Measurements from ENCODE around the gene SMIM21. TPM values are rescaled to one million over a fixed set of nuclear protein-coding genes. Genes with fewer than 3 reads are reported as not detected.

SMIM21 gene
- total RNA-seq, 1 donor from 2014 or later, result not detected

DNA sequence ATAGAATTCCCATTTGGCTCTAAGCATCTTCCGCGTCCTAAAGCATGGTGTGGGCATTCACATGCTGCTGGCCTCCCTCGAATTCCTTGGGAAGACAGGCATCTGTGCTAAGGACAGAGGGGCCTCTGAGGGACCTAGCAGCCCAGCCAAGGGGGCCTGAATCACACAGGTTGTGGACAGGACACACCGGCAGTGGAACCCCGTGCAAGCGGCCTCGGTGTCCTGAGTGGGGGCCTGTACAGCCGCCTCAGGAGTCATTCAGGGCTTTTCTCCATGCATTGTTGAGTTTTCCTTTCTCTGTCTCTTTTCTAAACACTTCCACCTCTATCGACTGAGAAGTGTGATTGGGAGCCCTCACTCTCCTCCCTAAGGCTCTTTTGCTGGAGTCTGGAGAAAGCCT lies 44.3 kb upstream of the SMIM21 start:
- TF ChIP-seq, protein P1, sequence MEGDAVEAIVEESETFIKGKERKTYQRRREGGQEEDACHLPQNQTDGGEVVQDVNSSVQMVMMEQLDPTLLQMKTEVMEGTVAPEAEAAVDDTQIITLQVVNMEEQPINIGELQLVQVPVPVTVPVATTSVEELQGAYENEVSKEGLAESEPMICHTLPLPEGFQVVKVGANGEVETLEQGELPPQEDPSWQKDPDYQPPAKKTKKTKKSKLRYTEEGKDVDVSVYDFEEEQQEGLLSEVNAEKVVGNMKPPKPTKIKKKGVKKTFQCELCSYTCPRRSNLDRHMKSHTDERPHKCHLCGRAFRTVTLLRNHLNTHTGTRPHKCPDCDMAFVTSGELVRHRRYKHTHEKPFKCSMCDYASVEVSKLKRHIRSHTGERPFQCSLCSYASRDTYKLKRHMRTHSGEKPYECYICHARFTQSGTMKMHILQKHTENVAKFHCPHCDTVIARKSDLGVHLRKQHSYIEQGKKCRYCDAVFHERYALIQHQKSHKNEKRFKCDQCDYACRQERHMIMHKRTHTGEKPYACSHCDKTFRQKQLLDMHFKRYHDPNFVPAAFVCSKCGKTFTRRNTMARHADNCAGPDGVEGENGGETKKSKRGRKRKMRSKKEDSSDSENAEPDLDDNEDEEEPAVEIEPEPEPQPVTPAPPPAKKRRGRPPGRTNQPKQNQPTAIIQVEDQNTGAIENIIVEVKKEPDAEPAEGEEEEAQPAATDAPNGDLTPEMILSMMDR (conservative IDR thresholded peaks at IDR 0.05), result no peak
- H3K4me3 Mint-ChIP-seq, result no peak overlapping the region
- no peaks in the 10 kb centered on the region for H3K27me3 Mint-ChIP-seq (ENCODE audit: low read depth)
- no peaks in the 10 kb centered on the region for H3K9me3 Mint-ChIP-seq
- H3K27ac Mint-ChIP-seq (ENCODE audit: unreplicated experiment), result no peak overlapping the region
- no peaks in the 10 kb centered on the region for H3K36me3 Mint-ChIP-seq (ENCODE audit: low read depth)
- no peak for DNase-seq (ENCODE audit: low read depth, low spot score)
- no peaks in the 10 kb centered on the region for H3K4me1 Mint-ChIP-seq

DNA sequence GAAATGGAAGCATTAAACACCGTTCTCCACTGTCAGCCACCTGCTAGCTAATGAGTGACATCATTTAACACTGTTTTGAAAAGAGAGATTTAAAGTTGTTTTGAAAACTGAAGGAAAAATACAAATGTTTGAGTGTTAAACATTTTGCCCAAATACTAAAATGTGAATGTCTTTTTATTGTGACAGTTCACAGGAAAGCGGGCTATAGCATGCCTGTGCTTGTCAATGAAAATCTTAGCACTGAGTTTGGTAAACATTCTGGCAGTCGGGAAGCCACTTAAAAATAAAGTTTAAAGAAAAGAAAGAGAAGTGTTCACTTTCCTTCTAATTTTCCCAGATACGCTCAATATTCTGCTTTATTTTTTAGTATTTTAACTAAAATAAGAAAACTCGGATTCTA lies 40.3 kb upstream of the SMIM21 start:
- peaks cover 6% of the 10 kb centered on the region for H3K4me1 Mint-ChIP-seq
- no peak overlapping the region for H3K4me3 Mint-ChIP-seq
- H3K27ac Mint-ChIP-seq (ENCODE audit: unreplicated experiment), result no peak overlapping the region
- H3K36me3 Mint-ChIP-seq (ENCODE audit: low read depth), result no peaks in the 10 kb centered on the region
- no peak for DNase-seq (ENCODE audit: low read depth, low spot score)
- no peaks in the 10 kb centered on the region for H3K27me3 Mint-ChIP-seq (ENCODE audit: low read depth)
- TF ChIP-seq, protein P1 (conservative IDR thresholded peaks at IDR 0.05), result no peak
- H3K9me3 Mint-ChIP-seq, result no peaks in the 10 kb centered on the region

DNA sequence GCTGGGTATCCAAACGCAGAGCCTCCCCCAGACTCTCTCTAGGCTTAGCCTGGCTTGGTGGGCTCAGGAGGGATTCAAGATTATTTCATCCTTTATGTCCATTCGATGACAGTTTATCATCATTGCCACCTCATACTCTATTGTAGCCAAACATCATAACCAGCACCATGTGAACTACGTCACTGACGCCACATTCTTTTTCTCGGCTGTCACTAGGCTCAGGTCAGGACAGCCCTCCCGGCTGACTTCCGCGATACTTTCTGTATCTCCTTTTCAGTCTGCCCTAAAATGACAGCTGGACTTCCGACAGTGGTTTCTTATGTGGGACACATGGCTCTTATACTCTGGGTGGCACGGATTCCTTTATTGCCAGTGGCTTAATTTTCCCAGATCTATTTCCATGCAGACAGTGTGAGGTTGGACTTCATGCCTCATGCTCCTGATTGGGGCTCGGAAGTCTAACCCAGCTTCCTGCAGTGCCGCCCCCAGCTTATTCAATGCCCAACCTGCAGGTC lies 39.8 kb upstream of the SMIM21 start:
- Mint-ChIP-seq H3K9me3 (no peaks in the 10 kb centered on the region), H3K27me3 (ENCODE audit: low read depth) (no peaks in the 10 kb centered on the region), H3K27ac (ENCODE audit: unreplicated experiment) (no peak overlapping the region), H3K4me3 (no peak overlapping the region), H3K36me3 (ENCODE audit: low read depth) (no peaks in the 10 kb centered on the region), H3K4me1 (peaks cover 12% of the 10 kb centered on the region)
- no peak for DNase-seq (ENCODE audit: low read depth, low spot score)
- TF ChIP-seq, protein P1 (conservative IDR thresholded peaks at IDR 0.05), result no peak

DNA sequence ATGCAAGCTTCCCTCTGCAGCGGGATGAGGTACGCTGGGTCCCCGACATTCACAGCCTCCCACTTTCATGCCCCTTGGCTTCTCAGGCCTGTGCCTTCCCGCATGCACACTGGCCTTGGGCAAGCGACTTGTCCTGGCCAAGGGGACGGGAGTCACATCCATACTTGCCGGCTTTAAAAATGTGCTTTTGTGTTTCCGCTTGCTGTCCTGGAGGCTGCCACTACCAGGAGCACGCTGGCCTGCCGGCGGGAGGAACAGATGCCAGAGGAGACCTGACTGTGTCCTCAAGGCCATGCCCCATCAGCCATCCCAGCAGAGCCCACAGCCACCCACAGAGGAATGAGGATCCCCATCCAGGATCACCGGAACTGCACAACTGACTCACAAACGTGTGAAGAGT lies 36.9 kb upstream of the SMIM21 start:
- no peak overlapping the region for H3K4me3 Mint-ChIP-seq
- TF ChIP-seq, protein P1 (conservative IDR thresholded peaks at IDR 0.05), result no peak
- no peak overlapping the region for H3K27ac Mint-ChIP-seq (ENCODE audit: unreplicated experiment)

DNA sequence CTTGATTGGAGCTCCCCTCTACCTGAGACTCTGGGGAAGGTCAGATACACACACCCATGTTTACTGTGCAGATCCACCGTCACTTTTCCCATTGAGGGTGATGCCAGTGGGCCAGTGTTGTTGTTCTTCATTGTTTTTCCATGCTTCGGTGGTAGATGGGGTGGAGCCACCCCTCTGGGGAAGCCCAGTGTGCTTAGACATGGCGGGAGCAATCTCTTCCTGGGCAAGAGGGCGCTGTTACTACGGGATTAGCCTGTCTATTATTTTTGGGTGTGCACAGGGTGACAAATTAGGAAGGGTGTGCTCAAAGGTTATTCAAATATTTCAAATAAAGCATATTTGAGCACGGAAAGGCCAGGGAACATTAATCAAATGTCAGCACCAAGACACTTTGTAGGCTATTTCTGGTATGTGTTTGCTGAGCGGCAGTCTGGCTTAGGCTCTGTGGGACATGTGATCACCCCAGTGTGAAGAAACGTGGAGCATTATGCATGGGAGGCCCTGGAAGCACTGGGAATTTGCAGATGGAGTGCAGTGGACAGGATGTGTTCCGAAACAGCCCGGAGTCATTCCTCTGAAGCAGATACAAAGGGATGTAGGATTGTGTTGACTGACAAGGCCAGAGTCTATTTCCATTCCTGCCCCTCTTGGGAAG lies 34.8 kb upstream of the SMIM21 start:
- no peak for DNase-seq (ENCODE audit: low read depth, low spot score)
- Mint-ChIP-seq H3K27me3 (ENCODE audit: low read depth) (no peaks in the 10 kb centered on the region), H3K27ac (ENCODE audit: unreplicated experiment) (peak overlapping the region; percentile 64), H3K9me3 (peaks cover 14% of the 10 kb centered on the region), H3K36me3 (ENCODE audit: low read depth) (peaks cover 4% of the 10 kb centered on the region), H3K4me1 (peaks cover 17% of the 10 kb centered on the region), H3K4me3 (no peak overlapping the region)
- TF ChIP-seq, protein P1 (conservative IDR thresholded peaks at IDR 0.05), result no peak

More for the DNA sequence above, 36.9 kb upstream of the SMIM21 start:
- Mint-ChIP-seq H3K27me3 (ENCODE audit: low read depth) (no peaks in the 10 kb centered on the region), H3K4me1 (peaks cover 17% of the 10 kb centered on the region), H3K36me3 (ENCODE audit: low read depth) (no peaks in the 10 kb centered on the region), H3K9me3 (no peaks in the 10 kb centered on the region)
- no peak for DNase-seq (ENCODE audit: low read depth, low spot score)

All from neural crest cell (in vitro differentiated cells).